OCI-LY1 (cell line): Measurements from ENCODE around the gene SPATA16.

Experiments
- EZH2 ChIP-seq: fragments of 200-600 bp; sonication (generic), shearing (Covaris generic); IDR thresholded peaks from 2 replicates; pipeline ENCODE4 v1.8.0; 2017; ENCODE audit warnings: borderline replicate concordance, mixed run types, mild to moderate bottlenecking, antibody characterized with exemption, low read length, moderate library complexity, mixed read lengths
- TF ChIP-seq, protein P1 (sequence below): fragments of 200-600 bp; sonication (generic), shearing (Covaris generic); IDR thresholded peaks from 2 replicates; pipeline ENCODE4 v1.5.1; 2017; ENCODE audit warnings: mild to moderate bottlenecking, antibody characterized with exemption, low read length, moderate library complexity, mixed read lengths

DNA sequence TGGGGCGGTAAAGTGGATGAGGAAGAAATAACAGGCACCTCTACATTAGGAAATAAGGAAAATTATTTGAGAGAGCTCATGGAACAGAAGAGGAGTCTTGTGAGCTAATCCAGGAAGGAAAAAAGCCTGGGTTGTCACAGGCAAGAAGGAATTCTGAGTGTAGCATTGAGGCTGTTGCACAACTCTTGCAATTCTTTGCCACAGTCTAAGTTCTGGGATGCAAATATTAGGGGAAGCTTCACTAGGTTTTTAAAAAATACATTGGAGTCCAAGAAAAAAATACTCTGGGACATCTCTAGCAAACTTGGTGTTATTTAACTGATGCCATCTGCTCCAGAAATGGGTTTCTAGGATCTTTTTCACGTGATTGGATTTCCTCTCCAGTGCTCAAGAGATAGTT, 122.3 kb downstream of the SPATA16 start:
- TF ChIP-seq, protein P1, sequence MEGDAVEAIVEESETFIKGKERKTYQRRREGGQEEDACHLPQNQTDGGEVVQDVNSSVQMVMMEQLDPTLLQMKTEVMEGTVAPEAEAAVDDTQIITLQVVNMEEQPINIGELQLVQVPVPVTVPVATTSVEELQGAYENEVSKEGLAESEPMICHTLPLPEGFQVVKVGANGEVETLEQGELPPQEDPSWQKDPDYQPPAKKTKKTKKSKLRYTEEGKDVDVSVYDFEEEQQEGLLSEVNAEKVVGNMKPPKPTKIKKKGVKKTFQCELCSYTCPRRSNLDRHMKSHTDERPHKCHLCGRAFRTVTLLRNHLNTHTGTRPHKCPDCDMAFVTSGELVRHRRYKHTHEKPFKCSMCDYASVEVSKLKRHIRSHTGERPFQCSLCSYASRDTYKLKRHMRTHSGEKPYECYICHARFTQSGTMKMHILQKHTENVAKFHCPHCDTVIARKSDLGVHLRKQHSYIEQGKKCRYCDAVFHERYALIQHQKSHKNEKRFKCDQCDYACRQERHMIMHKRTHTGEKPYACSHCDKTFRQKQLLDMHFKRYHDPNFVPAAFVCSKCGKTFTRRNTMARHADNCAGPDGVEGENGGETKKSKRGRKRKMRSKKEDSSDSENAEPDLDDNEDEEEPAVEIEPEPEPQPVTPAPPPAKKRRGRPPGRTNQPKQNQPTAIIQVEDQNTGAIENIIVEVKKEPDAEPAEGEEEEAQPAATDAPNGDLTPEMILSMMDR: no peak
- no peak for TF ChIP-seq EZH2
